ENCODE data around the gene CDKN2C. TPM values are rescaled to one million over a fixed set of nuclear protein-coding genes. Genes with fewer than 3 reads are reported as not detected.
"Not testable (repeated sequence)": the region's sequence is repeated elsewhere in the genome, so short reads cannot be mapped to it uniquely, and the experiment has no call there.

The CDKN2C gene
- total RNA-seq, 1 experiment from 2014 or later: 9.4 TPM

DNA sequence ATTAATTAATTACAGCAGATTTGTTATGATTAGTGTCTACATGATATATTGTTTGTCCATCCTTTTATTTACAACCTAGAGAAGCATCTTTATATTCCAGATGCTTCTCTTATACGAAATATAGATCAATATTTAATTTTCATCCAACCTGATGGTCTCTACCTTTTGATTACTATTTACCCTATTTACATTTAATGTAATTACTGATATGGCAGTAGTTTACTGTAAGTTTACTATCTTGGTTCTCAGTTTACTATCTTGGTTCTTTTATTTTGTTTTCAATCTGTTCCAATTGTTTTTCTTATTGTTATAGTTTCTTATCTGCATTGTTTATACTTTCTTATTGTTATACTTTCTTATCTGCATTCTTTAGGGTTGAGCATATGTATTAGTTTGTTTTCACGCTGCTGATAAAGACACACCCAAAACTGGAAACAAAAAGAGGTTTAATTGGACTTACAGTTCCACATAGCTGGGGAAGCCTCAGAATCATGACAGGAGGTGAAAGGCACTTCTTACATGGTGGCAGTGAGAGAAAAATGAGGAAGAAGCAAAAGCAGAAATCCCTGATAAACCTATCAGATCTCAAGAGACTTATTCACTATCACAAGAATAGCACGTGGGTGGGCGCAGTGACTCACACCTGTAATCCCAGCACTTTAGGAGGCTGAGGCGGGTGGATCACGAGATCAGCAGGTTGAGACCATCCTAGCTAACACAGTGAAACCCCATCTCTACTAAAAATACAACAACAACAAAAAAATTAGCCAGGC, 38.9 kb upstream of the CDKN2C start (continued):
- TF ChIP-seq ZNF274 (IDR thresholded peaks at IDR 0.05; ENCODE audit: low read depth, low read length) (no peak), CBX3 (IDR thresholded peaks at IDR 0.05; ENCODE audit: low read depth) (no peak)

GRCh38 chr1:50932043-50932442, 38.0 kb upstream of the CDKN2C start:
- H3K9ac ChIP-seq (ENCODE audit: low read length); CTCF ChIA-PET; H3K36me3 ChIP-seq (ENCODE audit: control insufficient read depth in 1 of 2, insufficient read depth in 2 of 2, low read length in 2 of 2); H3K27me3 ChIP-seq (ENCODE audit: insufficient read depth, low read length); RAD21 ChIA-PET (ENCODE audit: low non-redundant PET in 1 of 2, low total read pairs in 2 of 2, uncharacterized antibody in 2 of 2, unreplicated experiment in 2 of 2); POLR2A ChIA-PET; H4K20me1 ChIP-seq (ENCODE audit: insufficient read depth); H3K4me2 ChIP-seq (ENCODE audit: low read length); H3K27ac ChIP-seq (ENCODE audit: low read depth, low read length); H3K4me3 ChIP-seq (replicated peaks in 1 of 2; ENCODE audit: low read depth in 1 of 2, low read length in 2 of 2); DNase-seq (ENCODE audit: low read depth, low spot score); BruUV-seq (replicated peaks); H3K9me3 ChIP-seq (ENCODE audit: control insufficient read depth in 1 of 2, insufficient read depth in 1 of 2, low read depth in 1 of 2, low read length in 2 of 2); H3K9me2 ChIP-seq (ENCODE audit: insufficient read depth); ATAC-seq; intact Hi-C loops (cut with micrococcal nuclease); H3K4me1 ChIP-seq (ENCODE audit: control insufficient read depth in 1 of 2, insufficient read depth in 2 of 2, low read length in 2 of 2); H2AFZ ChIP-seq (ENCODE audit: low read depth, low read length, poor library complexity, severe bottlenecking): not testable (repeated sequence)
- peaks cover 93% of the 10 kb centered on the region for H3K79me2 ChIP-seq (ENCODE audit: insufficient read depth, low read length)

DNA sequence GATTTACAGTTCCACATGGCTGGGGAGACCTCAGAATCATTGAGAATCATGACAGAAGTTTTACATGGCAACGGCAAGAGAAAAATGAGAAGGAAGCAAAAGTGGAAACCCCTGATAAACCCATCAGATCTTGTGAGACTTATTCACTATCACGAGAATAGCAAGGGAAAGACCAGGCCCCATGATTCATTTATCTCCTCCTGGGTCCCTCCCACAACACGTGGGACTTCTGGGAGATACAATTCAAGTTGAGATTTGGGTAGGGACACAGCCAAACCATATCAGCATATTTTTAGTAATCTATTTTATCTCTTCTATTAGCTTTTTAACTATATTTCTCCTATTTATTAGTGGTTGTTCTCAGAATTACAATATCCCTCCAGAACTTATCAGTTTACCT, 36.3 kb upstream of the CDKN2C start:
- H4K20me1 ChIP-seq (ENCODE audit: insufficient read depth); RAD21 ChIA-PET (ENCODE audit: low non-redundant PET in 1 of 2, low total read pairs in 2 of 2, uncharacterized antibody in 2 of 2, unreplicated experiment in 2 of 2); H3K4me1 ChIP-seq (ENCODE audit: control insufficient read depth in 1 of 2, insufficient read depth in 2 of 2, low read length in 2 of 2); H3K4me2 ChIP-seq (ENCODE audit: low read length); H3K4me3 ChIP-seq (replicated peaks in 1 of 2; ENCODE audit: low read depth in 1 of 2, low read length in 2 of 2); H2AFZ ChIP-seq (ENCODE audit: low read depth, low read length, poor library complexity, severe bottlenecking); ATAC-seq; H3K9ac ChIP-seq (ENCODE audit: low read length); H3K9me3 ChIP-seq (ENCODE audit: control insufficient read depth in 1 of 2, insufficient read depth in 1 of 2, low read depth in 1 of 2, low read length in 2 of 2); DNase-seq (ENCODE audit: low read depth, low spot score); H3K36me3 ChIP-seq (ENCODE audit: control insufficient read depth in 1 of 2, insufficient read depth in 2 of 2, low read length in 2 of 2); CTCF ChIA-PET; H3K9me2 ChIP-seq (ENCODE audit: insufficient read depth); H3K27me3 ChIP-seq (ENCODE audit: insufficient read depth, low read length); H3K27ac ChIP-seq (ENCODE audit: low read depth, low read length); BruUV-seq (replicated peaks); POLR2A ChIA-PET; intact Hi-C loops (cut with micrococcal nuclease): not testable (repeated sequence)
- peaks cover 94% of the 10 kb centered on the region for H3K79me2 ChIP-seq (ENCODE audit: insufficient read depth, low read length)

Data from HCT116 (cell line).